Fibroblast of skin of right biceps (primary cell): ENCODE data around the gene WHRN.

Source experiments
- DNase-seq: peaks from one replicate; pipeline ENCODE4 v3.0.0-alpha.2; 2013

Gene WHRN

GRCh38 chr9:114394523-114395333, 110.5 kb downstream of the WHRN start:
- DNase-seq = no peak

GRCh38 chr9:114392749-114393112, 112.5 kb downstream of the WHRN start:
- DNase-seq = no peak

- DNase-seq = no peak
Measured at GRCh38 chr9:114390952-114391351, 114.3 kb downstream of the WHRN start.

- DNase-seq = no peak
Measured at GRCh38 chr9:114389612-114390368, 115.5 kb downstream of the WHRN start.

GRCh38 chr9:114388764-114389375, 116.4 kb downstream of the WHRN start:
- DNase-seq = no peak

- no peak for DNase-seq
Measured at GRCh38 chr9:114388357-114388682, 117.0 kb downstream of the WHRN start.

- peak; percentile 84 for DNase-seq
Measured at GRCh38 chr9:114387680-114388356, 117.5 kb downstream of the WHRN start, which contains the start of gene AKNA. AKNA (minus strand) TSS chr9:114387982; CDS start chr9:114381333, 6,649 bp downstream.

- DNase-seq = no peak
Measured at GRCh38 chr9:114386886-114387679, 118.2 kb downstream of the WHRN start.

GRCh38 chr9:114386361-114386885, 118.8 kb downstream of the WHRN start:
- DNase-seq = no peak

GRCh38 chr9:114385397-114386181, 119.7 kb downstream of the WHRN start:
- peak; percentile 91 for DNase-seq

GRCh38 chr9:114384836-114385396, 120.4 kb downstream of the WHRN start:
- DNase-seq = no peak

GRCh38 chr9:114384341-114384740, 120.9 kb downstream of the WHRN start:
- DNase-seq = no peak

- peak; percentile 89 for DNase-seq
Measured at GRCh38 chr9:114383521-114384231, 121.6 kb downstream of the WHRN start.

GRCh38 chr9:114382699-114383520, 122.4 kb downstream of the WHRN start:
- DNase-seq = no peak

GRCh38 chr9:114378883-114379282, 126.4 kb downstream of the WHRN start:
- DNase-seq = no peak

GRCh38 chr9:114378016-114378415, 127.3 kb downstream of the WHRN start:
- no peak for DNase-seq

- DNase-seq = no peak
Measured at GRCh38 chr9:114376586-114377445, 128.5 kb downstream of the WHRN start.
